GM18505 (cell line): ENCODE results near the gene NATD1.
"Not testable (repeated sequence)": the region's sequence is repeated elsewhere in the genome, so short reads cannot be mapped to it uniquely, and the experiment has no call there.

Experiments
- ATAC-seq: cut with Tn5 transposase; IDR thresholded peaks from one replicate; pipeline ENCODE4 v1.9.1; 2021; ENCODE audit not compliant: unreplicated experiment
- POLR2A ChIP-seq: IDR thresholded peaks from 4 replicates; pipeline ENCODE4 v1.6.1; 2011; ENCODE audit warnings: borderline replicate concordance; ENCODE audit not compliant: insufficient read depth, insufficient read length; ENCODE audit errors: extremely low read depth

The NATD1 gene

GRCh38 chr17:21208352-21208751 lies 44.9 kb downstream of the NATD1 start:
- TF ChIP-seq POLR2A = no peak
- no peak for ATAC-seq

GRCh38 chr17:21204935-21205334 lies 48.3 kb downstream of the NATD1 start:
- no peak for TF ChIP-seq POLR2A
- no peak for ATAC-seq

- TF ChIP-seq POLR2A = no peak
- no peak for ATAC-seq
Measured at GRCh38 chr17:21202512-21202911, 50.7 kb downstream of the NATD1 start.

GRCh38 chr17:21201874-21202273 lies 51.3 kb downstream of the NATD1 start:
- no peak for ATAC-seq
- no peak for TF ChIP-seq POLR2A

GRCh38 chr17:21201298-21201595 lies 52.0 kb downstream of the NATD1 start:
- no peak for ATAC-seq
- no peak for TF ChIP-seq POLR2A

GRCh38 chr17:21200590-21201297 lies 52.5 kb downstream of the NATD1 start:
- no peak for TF ChIP-seq POLR2A
- no peak for ATAC-seq

- TF ChIP-seq POLR2A = no peak
Measured at GRCh38 chr17:21199856-21200255, 53.4 kb downstream of the NATD1 start.

GRCh38 chr17:21199311-21199710 lies 53.9 kb downstream of the NATD1 start:
- TF ChIP-seq POLR2A = no peak
- no peak for ATAC-seq

More at GRCh38 chr17:21199856-21200255, 53.4 kb downstream of the NATD1 start:
- no peak for ATAC-seq

- no peak for TF ChIP-seq POLR2A
- no peak for ATAC-seq
Measured at GRCh38 chr17:21198411-21198810, 54.8 kb downstream of the NATD1 start.

GRCh38 chr17:21196126-21196525 lies 57.1 kb downstream of the NATD1 start:
- ATAC-seq = no peak

GRCh38 chr17:21194703-21195102 lies 58.5 kb downstream of the NATD1 start:
- no peak for ATAC-seq
- TF ChIP-seq POLR2A = no peak

More at GRCh38 chr17:21196126-21196525, 57.1 kb downstream of the NATD1 start:
- no peak for TF ChIP-seq POLR2A

GRCh38 chr17:21194226-21194625 lies 59.0 kb downstream of the NATD1 start:
- TF ChIP-seq POLR2A = no peak
- ATAC-seq = no peak

GRCh38 chr17:21193031-21193430 lies 60.2 kb downstream of the NATD1 start:
- TF ChIP-seq POLR2A = no peak

GRCh38 chr17:21192414-21192813 lies 60.8 kb downstream of the NATD1 start:
- not testable (repeated sequence) for ATAC-seq

More at GRCh38 chr17:21193031-21193430, 60.2 kb downstream of the NATD1 start:
- no peak for ATAC-seq

- no peak for TF ChIP-seq POLR2A
- no peak for ATAC-seq
Measured at GRCh38 chr17:21191698-21192097, 61.5 kb downstream of the NATD1 start.
